NCI-H1930 (cell line): Measurements from ENCODE around the gene ADAMTS18.

Experiments
- DNase-seq, 2 experiments: peaks; one replicate each; lab custom pipeline; 2025; lab: John Stamatoyannopoulos, UW

The ADAMTS18 gene

DNA sequence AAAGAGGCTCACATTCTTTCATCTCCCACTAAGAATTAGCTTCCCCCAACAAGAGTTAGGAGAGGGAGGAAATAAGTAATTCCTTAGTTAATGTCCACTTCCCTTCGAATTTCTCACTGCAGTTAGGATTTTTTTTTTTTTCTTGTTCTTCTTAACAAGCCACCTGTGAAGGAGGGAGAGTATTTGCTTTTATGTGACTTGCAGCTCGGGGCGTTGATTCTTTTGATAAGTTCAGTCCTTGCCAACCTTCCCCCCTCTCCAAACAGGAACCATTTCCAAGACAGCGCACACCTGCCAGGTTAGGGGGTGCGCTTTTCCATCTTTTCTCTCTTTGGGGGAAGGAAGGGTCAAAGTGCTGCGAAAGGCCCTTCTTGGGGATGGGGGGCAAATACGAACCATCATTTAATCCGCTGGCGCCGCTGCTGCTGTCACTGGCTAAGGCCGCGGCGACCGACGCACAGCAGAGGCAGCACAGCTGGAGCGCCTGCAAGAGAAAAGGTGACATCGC is 758 bp downstream of the ADAMTS18 start:
- DNase-seq: no peak

DNA sequence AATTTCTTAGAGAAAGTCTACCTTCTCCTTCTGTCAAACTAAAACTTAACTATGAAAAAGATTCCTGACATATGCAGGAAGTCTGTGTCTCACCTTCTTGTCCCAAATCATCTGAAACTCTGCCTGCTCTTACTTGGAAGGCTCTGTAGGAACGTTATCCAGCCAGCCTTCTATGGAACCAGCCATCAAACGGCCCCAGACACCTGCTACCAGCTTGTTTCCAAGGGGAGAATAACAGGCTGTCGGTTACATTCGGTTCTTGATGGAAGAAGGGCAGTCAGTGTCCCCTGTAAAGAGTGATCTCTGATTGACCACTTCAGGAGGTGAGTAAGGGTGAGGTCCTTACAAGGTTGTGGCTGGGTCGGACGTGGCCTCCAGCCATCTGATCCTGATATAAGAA is 1.7 kb downstream of the ADAMTS18 start:
- DNase-seq: no peak

DNA sequence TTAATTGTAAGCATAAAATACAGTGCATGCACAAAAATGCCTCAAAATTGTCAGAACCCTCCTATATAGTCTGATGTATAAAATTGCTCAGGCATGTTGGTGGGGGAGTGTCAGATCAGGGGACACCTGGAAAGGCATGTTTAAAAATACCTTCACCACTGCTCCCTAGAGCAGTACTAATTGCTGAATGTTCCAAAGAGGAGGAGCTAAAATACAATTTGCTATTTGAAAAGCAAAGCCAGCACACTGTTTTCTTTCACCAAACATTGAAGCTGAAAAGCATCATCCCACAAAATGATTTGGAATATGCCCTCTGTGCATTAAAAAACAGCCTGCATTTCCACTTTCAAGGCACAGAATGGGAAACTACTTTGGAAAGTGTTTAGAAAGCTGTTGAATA is 2.6 kb downstream of the ADAMTS18 start:
- DNase-seq: no peak

DNA sequence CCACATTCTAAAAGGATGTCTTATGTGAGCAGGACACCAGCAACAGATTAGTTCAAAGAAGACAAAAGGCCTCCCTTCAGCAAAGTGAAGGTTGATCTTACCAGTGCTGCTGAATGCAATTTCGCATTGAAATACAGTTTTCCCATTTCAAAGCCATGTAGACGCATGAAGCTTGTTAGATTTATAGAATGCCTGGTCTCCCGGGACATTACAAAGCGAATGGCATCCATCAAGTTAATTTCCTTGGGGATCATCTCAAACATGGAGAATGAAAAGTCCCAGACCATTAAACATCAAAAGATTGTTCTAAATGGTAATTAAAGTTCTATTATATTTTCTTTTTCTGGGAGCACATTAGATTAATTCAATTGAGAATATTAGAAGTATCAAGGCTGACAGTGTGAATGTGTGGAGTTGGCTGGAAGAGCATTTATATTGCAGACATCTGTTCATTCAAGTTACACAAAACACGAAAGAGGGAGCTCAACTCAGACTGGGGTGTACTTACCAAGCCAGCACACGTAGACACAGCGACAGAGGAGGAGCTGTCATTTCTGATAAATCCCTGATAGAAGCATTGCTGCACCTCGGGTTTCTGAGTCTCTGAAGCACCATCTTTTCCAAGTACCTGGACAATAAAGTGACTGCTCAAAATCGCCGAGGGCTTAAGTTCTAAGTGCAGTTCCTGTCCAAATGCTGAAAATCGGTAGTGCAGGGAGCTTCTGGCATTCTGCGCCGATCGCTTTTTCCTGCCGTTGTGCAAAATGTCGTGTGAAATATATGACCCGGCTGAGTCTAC is 3.8 kb downstream of the ADAMTS18 start:
- no peak for DNase-seq

DNA sequence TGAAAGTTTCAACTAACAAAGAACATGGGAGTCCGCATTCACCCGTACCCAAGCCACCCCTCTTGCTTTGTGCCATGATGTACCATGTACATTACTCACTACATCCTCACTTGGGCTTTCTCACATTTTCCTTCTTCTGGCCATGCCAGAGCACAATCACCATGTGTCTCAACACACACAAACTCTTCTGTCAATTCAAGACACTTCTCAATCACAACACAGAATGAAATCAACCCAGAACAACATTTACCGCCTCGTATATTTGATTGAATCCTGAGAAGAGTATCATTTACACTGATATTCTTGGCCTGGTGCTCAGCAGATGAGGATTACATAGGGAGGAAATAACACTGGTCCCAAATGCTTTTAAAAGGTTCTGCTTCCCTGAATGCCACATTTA is 4.5 kb downstream of the ADAMTS18 start:
- DNase-seq: no peak

DNA sequence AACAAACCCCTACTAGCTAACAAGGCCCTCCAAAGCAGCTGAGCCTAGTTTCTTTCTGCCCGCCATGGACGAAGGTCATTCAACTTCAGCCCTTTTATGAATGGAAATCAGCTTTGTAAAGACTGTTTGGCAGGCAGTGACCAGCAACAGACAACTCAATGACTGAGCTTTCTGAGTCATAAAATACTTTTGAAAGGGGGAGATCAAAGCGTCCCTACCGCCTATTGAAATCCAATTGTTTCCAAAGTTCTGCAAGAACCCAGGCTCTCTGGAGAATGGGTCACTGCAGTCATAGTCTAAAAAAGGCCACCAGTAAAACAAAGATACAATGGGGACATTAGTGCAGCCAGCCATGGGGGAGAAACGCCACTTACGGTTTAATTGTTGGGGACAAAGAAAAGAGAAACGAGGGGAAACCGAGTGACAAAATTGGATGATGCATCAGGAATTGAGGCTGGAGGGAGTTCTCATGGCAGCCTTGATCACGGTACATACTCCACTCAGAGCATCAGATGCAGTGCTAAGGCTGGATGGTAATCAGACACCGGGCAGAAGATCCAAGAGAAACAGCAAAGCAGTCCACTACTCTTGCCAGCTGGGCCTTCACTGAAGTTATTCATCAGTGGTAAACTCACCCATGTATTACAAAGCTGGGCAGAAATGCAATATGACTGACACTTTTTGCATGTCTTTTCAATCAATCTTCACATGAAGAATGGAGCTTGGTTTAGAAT is 9.8 kb downstream of the ADAMTS18 start:
- no peak for DNase-seq

DNA sequence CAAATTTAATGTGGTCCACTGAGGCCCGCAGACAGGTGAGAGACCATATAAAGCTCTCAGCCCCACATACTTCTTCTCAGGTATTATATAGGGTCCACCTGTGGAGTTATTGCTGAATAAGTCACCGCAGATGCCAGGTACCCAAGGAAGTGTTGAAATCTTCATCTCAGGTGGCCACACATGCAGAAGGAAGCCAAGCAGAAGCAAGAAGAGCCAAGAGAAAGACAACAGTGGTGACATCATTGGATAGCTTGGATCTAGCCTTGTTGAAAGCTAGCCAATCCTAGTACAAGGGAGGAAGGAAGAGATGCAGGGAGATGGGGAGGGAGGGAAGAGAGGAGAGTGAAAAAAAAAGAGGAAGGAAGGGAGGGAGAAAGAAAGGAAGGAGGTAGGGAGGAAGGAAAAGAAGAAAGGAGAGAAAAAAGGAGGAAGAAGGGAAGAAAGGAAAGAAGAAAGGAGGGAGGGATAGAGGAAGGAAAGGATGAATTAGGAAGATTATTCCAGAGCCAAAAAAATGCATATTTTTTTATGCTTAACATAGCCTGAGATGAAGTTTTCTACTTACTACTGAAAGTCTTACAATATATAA is 12.5 kb downstream of the ADAMTS18 start:
- no peak for DNase-seq

DNA sequence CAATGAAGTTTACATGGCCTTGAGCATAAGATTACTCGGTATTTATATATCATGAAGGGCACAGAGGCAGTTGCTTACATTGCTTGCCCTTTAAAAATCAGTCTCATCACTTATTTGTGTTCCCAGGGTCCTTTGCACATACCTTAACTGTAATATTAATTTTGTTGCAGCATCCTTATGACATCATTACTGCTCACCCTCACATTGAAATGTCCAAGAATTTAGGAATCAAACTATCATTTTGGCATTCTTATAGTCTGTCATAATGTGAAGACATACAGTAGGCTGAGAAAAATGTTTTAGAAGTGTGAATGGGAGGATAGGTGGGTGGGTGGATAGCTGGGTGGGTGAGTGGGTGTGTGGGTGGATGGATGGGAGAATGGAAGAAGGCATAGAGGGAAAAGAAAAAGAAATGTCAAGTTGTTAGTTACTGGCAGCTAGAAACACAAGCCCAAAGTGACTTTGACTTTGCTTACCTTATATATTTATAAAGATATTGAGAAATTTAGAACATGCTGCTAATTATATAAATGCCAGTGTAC is 17.8 kb downstream of the ADAMTS18 start:
- no peak for DNase-seq

DNA sequence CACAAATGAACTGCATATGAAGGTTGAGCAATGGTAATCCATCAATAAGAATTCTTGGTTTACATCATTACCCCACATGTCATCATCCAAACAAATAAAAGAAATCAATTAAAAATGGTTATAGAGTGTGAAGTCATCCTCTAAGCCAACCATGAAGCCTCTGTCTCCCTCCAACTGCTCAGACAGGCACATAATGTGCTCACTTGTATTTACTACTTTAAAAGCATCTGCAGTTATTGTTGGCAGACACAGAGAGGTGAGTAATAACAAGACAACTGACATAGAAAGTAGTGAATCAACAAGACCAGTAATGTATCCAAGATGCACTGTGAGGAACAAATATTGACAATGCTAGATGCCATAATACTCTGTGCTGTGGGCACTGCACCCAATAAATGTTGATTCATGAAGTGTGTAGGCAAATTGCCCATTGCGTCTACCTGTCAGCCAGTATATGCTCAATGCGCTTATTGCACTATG is 20.0 kb downstream of the ADAMTS18 start:
- DNase-seq: peak in 1 of 2 experiments; percentile 51

DNA sequence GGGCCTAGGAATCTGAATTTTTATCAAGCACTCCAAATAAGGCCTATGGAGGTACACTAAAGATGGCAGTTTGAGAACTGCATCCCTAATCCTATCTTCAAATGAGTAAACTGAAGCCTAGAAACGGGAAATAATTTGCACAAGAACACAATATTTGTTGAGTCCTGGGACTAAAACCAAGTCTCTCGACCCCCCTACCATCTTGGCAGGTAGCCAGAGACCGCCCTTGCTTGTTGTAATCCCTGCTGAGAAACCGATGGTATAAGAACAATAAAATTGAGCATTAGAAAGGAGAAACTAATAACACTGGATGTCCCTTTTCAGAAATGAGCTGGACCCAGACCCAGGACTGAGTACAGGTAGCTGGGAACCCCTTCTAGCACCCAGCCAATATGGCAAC is 24.4 kb downstream of the ADAMTS18 start:
- no peak for DNase-seq

DNA sequence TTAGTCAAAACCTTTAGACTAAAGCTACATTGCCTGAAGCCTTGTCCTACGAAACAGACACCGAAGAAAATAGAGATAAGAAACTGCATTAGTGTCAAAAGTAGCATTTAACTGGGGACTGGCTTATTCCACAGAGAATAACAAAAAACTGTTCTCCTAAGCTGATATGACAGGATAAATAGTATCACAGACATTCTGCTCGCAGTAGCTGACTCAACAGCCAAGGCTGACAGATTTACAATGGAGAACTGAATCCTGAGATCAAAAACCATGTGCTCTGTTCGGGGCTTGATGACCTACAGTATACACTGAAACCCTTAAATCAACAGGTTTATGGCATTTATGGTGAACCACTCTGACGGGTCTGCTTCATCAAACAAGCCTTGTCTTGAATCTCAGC is 25.5 kb downstream of the ADAMTS18 start:
- no peak for DNase-seq

DNA sequence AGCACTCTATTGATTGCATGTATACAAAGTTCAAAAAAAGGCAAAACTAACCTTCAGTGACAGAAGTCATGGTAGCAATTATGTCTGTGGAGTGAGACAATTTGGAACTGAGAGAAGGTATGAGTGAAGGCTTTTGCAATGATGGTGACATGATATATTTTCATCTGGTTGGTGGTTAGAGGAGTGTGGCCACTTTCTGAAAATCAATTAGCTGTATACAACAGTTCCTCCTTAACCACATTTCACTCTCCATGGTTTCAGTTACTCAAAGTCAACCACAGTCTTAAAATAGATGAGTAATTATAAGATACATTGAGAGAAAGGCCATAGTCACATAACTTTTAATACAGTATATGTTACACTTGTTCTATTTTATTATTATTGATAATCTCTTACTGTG is 26.2 kb downstream of the ADAMTS18 start:
- no peak for DNase-seq

DNA sequence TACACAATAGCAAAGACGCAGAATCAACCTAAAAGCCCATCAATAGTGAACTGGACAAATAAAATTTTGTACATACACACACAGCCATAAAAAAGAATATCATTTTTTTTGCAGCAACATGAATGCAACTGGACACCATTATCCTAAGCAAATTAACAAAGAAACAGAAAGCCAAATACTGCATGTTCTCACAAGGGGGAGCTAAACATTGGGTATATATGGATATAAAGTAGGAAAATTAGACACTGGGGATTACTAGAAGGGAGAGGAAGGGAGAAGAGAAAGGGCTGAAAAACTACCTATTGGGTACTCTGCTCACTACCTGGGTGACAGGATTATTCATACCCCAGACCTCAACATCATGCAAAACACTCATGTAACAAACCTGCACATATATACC is 28.2 kb downstream of the ADAMTS18 start:
- DNase-seq: no peak

DNA sequence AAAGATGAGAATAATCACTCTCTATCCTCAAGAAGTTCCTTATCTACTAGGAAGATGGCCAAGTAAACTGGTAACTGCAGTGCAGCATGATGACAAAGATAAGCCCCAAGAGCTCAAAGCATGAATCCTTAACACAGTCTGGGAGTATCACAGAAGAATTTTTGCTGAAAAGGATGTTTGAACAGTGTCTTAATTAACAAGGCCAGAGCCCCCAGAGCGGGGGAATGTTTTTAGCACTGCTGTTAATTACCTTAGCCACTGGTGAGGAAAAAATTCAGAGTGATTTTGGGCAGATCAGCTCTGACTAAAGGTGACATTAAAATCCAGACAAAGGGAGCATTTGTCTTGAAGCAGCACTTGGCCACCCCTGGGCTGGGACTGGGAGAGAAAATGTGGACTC is 30.1 kb downstream of the ADAMTS18 start:
- DNase-seq: no peak

DNA sequence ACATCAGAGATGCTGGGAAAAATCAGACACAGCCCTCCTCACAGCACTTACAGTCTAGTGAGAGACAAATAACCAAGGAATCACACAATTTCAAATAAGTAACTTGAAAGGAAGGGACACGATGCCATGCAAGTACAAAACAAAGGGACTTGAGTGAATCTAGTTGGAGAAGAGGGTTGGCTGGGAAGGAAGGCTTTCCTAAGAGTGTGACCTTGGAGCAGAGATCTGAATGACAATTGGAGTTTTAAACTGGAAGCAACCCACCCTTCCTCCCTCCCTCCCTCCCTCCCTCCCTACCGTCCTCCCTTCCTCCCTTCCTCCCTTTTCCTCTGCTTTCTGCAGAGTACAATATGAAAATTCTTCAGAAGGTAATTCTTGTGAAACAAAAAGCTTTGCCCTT is 31.1 kb downstream of the ADAMTS18 start:
- DNase-seq: no peak

DNA sequence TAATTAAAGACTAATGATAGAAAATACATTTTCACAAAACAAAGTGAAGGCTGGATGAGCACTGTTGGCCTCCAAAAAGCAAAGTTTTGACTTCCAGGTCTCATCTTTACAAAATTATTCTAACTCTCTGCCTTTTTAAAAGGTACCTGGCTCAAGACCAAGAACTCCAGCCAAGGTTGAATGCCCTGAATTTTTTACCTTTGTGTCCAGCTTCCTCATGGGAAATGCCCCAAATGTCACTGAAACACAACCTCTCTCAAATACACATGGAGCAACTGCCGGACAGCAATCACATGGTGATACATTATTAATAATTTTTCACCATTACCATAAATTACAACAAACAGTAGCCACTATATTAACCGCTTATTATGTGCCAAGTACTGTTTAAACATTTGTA is 32.2 kb downstream of the ADAMTS18 start:
- DNase-seq: no peak

DNA sequence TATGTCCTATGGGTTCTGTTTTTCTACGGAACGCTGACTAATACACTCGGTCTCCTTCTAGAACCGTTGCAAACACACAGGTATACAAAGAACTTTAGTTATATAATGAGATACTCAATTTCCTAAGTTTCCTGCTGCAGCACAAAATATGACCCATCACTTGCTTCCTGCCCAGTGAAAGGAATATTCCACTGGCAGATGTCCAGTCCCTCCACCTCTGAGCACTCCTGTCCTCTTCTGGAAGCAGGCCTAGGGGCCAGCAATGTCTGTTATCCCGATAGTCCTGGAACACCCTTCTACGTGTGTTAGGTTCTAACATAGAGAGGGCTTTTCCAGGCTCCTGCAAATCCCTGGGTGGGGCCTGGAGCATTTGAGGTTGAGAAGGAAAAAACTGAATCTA is 32.7 kb downstream of the ADAMTS18 start:
- DNase-seq: no peak

DNA sequence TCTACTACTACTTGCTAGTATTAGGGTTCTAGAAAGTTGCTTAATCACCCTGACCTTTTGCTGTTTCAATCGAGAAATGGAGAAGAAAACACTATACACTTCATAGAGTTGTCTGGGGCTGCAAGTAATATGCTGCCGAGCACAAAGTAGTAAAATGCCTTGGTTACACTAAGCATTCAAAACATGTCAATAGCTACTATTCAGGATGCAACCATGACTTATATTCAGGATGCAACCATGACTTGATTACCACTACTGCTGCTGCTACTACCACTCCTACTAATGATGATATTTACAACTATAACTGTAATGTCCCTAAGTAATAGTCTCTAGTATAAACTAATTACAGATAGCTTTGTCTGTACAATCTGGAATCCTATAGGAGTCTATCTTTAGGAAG is 35.3 kb downstream of the ADAMTS18 start:
- no peak for DNase-seq

DNA sequence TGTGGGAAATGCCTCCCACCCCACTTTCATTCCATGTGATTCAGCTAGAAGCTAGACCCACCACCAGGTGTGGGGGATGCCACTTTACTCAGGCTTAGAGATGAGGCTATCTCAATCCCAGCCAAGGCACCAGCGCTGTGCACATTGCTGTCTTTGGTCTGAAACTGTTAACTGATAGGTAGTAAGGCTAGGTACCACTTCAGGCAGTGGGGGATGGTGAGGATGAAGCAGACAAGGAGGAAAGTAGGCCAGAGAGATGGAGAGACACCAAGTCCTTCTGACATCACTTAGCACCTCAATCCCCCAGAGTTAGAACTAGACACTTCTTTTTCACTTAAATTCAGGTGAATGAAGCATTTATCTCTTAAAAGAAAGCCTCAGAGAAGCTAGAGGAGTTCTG is 35.8 kb downstream of the ADAMTS18 start:
- DNase-seq: no peak

DNA sequence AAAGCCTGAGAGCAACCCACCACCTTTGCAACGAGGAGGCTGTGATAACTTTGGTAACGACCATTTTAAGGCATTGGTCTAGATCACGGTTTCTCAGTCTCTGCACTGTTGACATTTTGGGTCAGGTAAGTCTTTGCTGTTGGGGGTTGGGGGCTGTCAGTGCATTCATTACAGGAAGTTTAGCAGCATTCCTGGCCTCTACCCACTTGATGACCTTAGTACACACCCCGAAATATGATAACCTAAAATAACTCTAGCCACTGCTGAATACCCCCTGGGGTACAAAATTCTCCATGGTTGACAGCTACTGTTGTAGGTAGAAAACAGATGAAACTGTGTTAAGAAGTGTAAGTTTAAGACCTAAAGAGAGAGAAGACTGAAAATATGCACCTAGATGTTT is 36.3 kb downstream of the ADAMTS18 start:
- no peak for DNase-seq

DNA sequence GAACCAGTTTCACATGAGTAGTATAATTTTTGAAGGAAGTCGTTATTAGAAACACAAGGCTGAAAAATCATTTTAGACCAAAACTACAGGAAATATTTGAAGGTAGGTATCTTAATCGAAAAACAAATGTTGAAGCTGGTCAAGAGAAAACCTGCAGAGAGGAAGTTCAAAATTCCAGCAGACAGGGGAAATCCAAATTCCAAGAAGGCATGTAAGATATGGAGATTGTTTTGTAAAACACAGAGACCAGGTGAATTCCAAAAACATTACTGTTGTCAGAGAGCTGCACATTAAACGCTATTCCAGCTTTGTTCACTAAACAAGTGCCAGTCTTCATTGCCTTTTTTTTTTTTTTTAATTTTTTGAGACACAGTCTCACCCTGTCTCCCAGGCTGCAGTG is 38.4 kb downstream of the ADAMTS18 start:
- no peak for DNase-seq

DNA sequence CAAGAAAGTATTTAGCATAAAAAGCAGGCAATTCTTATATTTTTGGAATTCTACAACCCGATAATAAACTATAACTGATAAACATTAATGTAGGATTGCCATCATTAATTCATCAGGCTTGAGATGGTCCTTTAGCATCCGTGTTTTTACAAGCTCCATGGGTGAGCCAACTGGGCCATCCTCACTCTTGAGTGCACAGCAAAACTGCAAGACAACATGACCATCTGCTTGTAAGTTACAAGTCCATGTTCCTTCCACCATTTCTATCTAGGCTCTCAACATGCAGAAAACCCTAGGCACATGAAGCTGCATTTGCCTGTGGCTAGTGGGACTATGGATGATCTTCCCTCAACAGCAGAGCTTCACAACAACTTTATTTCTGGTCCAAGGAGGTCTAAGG is 40.1 kb downstream of the ADAMTS18 start:
- DNase-seq: no peak

DNA sequence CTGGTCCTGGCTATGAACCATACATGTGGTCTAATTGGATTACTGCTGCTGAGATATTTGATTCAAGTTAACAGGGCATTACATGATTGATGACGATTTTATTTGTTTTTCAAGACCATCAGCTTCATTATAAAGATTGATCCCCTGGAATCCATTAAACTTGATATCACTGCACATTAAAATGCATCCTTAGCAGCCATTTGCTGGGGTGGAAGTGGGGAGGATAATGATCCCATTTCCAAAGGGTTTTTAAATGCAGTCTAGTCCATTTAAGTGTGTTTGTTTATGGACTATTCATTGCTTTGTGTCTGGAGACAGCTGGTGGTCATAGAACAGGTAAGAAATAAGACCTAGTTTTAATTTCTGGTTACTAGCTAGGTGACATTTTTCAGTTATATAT is 40.9 kb downstream of the ADAMTS18 start:
- no peak for DNase-seq
